Thoracic aorta (tissue), 2 donors: ENCODE measurements around the gene CARMIL1. TPM values are rescaled to one million over a fixed set of nuclear protein-coding genes. Genes with fewer than 3 reads are reported as not detected.

Experiments used
- ATAC-seq: fragments of 150-250 bp; one replicate; pipeline ENCODE4 v1.8.0; 2017; ENCODE audit warnings: low read depth; ENCODE audit not compliant: insufficient number of reproducible peaks, low FRiP score
- DNase-seq: peaks from one replicate; pipeline ENCODE4 v3.0.0-alpha.2; 2020; ENCODE audit warnings: low spot score
- H3K27ac ChIP-seq, 2 donors: fragments of 200-600 bp; sonication (generic); 1 replicate in 1 of 2; 2 replicates in 1 of 2; pipeline ENCODE4 v1.5.1; 2016; ENCODE audit warnings: mild to moderate bottlenecking in 2 of 2, moderate library complexity in 2 of 2
- H3K27me3 ChIP-seq: fragments of 200-600 bp; sonication (generic); replicated peaks from 2 replicates; pipeline ENCODE4 v1.6.0; 2016; ENCODE audit warnings: mild to moderate bottlenecking; ENCODE audit not compliant: insufficient read depth
- H3K36me3 ChIP-seq: fragments of 200-600 bp; sonication (generic); one replicate; pipeline ENCODE4 v1.5.1; 2016
- H3K4me1 ChIP-seq, 2 donors: fragments of 200-600 bp; sonication (generic); 1 replicate in 1 of 2; 2 replicates in 1 of 2; pipeline versions ENCODE4 v1.5.1 to v1.6.0; 2016; ENCODE audit warnings: low read depth in 2 of 2, mild to moderate bottlenecking in 1 of 2; ENCODE audit not compliant: control insufficient read depth in 1 of 2
- H3K4me3 ChIP-seq: fragments of 200-600 bp; sonication (generic); 2 replicates; pipeline ENCODE4 v1.5.1; 2016; ENCODE audit warnings: mild to moderate bottlenecking
- H3K9me3 ChIP-seq: fragments of 200-600 bp; sonication (generic); 2 replicates; pipeline ENCODE4 v1.5.1; 2016
- CTCF ChIP-seq: fragments of 200-600 bp; sonication (generic); IDR thresholded peaks from one replicate; pipeline ENCODE4 v1.5.1; 2019; ENCODE audit warnings: antibody characterized with exemption
- total RNA-seq, 2 donors: library from RNA; depleted of rRNA; stranded (reverse); fragments of >200 nt; gene quantifications; one replicate each; pipeline versions ENCODE4 v1.1.0 to v1.2.3, GENCODE V29; 2016

The CARMIL1 gene
- total RNA-seq, 2 donors from 2014 or later, result 60.4 to 63.0 TPM

GRCh38 chr6:25635886-25636317, 356.7 kb downstream of the CARMIL1 start:
- Histone ChIP-seq H3K9me3 (no peaks in the 10 kb centered on the region), H3K27me3 (no peaks in the 10 kb centered on the region), H3K4me1 (no peaks in the 10 kb centered on the region), H3K27ac (no peak overlapping the region), H3K36me3 (no peaks in the 10 kb centered on the region), H3K4me3 (no peak overlapping the region)
- ATAC-seq, result no peak
- TF ChIP-seq CTCF, result no peak
- no peak for DNase-seq

- H3K27ac ChIP-seq, result no peak overlapping the region
- H3K36me3 ChIP-seq, result no peaks in the 10 kb centered on the region
- TF ChIP-seq CTCF, result no peak
- no peaks in the 10 kb centered on the region for H3K4me1 ChIP-seq
- H3K9me3 ChIP-seq, result no peaks in the 10 kb centered on the region
- no peak for ATAC-seq
- no peak overlapping the region for H3K4me3 ChIP-seq
- H3K27me3 ChIP-seq, result no peaks in the 10 kb centered on the region
- no peak for DNase-seq
Observed at GRCh38 chr6:25637211-25637610, 358.0 kb downstream of the CARMIL1 start.

- Histone ChIP-seq H3K4me3 (no peak overlapping the region), H3K27ac (no peak overlapping the region), H3K27me3 (no peaks in the 10 kb centered on the region), H3K9me3 (no peaks in the 10 kb centered on the region), H3K4me1 (no peaks in the 10 kb centered on the region), H3K36me3 (no peaks in the 10 kb centered on the region)
- TF ChIP-seq CTCF, result no peak
- no peak for ATAC-seq
- DNase-seq, result no peak
Observed at GRCh38 chr6:25637960-25638434, 358.8 kb downstream of the CARMIL1 start.

- Histone ChIP-seq H3K4me1 (no peaks in the 10 kb centered on the region), H3K27me3 (no peaks in the 10 kb centered on the region), H3K36me3 (no peaks in the 10 kb centered on the region), H3K27ac (no peak overlapping the region), H3K9me3 (no peaks in the 10 kb centered on the region), H3K4me3 (no peak overlapping the region)
- TF ChIP-seq CTCF, result no peak
- DNase-seq, result no peak
- no peak for ATAC-seq
Observed at GRCh38 chr6:25639653-25640052, 360.5 kb downstream of the CARMIL1 start.

GRCh38 chr6:25640446-25640845, 361.3 kb downstream of the CARMIL1 start:
- no peak for TF ChIP-seq CTCF
- DNase-seq, result no peak
- H3K4me1 ChIP-seq, result no peaks in the 10 kb centered on the region
- H3K36me3 ChIP-seq, result no peaks in the 10 kb centered on the region
- ATAC-seq, result no peak
- H3K4me3 ChIP-seq, result no peak overlapping the region
- no peaks in the 10 kb centered on the region for H3K9me3 ChIP-seq
- H3K27ac ChIP-seq, result no peak overlapping the region
- H3K27me3 ChIP-seq, result no peaks in the 10 kb centered on the region
